ENCODE measurements around the gene PCGF2.

PCGF2 gene

GRCh38 chr17:38751144-38751807 lies 3.1 kb upstream of the PCGF2 start:
- DNase-seq (ENCODE audit: low read depth): no peak

DNA sequence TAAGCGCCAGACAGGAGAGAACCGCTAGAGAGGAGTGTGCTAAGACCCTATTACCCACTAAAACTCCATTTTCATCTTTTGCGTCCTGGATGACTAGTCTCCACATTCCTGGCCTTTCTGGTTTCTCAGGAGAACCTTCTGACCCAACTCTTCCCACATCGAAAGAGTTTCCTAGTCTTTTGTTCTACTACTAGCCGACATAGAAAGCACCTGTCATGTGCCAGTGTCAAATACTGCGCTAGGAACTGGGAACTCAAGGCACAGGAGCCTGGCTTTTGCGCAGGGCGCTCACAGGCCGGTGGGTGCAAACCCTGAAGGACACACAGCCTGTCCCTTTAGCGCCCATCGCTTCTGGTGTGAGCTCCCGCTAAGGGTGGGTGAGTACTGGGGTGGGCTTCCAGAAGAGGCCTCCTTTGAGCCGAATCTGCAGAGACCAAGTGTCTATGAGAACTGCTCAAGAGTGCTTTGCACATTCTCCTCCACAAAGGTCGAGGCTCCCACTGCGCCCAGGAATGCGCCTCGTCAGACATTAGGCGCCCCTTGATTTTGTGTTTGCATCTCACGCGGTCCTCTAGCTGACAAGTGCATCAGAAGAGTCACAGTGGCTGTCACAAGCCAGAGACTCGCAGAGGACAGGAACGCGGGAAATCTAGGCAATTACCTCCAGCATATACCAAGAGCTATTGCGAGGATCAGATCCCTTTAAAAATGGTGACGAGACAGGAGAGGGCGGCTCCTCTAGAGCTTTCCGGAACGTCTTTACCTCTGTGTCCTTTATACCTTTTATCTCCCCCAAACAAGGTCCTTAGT lies 2.4 kb upstream of the PCGF2 start:
- no peak for DNase-seq (ENCODE audit: low read depth)

- no peak for DNase-seq (ENCODE audit: low read depth)
These were observed 1.8 kb upstream of the PCGF2 start for GRCh38 chr17:38750044-38750311.

- DNase-seq (ENCODE audit: low read depth): no peak
These were observed 1.3 kb upstream of the PCGF2 start for GRCh38 chr17:38749223-38750043.

DNA sequence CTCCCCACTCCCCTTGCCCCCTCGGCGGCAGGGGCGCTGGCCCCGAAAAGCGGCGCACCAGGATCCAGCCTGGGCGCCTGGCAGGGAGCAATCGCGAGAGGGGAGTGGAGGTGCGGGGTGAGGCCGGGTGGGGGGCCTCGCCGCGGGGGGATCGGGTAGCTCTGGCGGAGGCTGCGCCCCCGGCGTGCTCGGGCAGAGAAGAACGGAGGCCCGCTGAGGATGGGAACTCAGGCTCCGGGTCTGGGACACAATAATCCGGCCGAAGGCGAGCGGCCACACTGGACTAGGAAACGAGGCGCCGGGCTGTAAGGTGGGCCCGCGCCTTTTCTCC lies 721 bp upstream of the PCGF2 start:
- no peak for DNase-seq (ENCODE audit: low read depth)

DNA sequence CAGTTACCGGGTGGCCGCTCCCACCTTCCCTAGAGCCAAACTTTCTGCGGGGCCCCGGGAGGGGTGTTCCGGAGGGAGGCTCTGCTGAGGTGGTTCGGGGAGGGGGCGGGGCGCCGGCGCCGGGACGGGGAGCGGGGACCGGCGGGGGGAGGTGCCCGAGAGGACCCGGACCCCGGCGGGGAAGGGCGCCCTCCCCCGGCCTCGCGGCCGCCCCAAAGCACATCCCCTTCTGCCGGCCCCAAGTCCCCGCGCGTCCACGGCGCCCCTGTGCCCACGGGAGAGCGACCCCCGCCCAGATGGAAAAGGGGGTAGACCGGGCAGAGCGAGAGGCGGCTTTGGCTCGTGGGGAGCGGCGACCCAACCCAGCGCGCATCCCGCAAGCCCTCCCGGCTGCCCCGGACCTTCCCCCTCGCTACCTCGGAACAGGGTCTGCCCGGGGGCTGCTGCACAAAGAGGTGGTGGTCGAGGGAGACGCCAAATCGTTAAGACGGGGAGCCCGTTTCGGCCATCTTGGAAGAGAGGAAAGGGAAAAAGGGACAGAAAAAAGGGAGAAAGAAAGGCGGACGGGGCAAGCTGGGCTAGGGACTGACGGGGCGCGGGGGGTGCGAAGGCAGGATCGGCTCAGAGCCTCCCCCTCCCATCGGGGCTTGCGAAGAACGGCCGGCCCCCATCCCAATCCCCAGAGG lies 530 bp downstream of the PCGF2 start:
- DNase-seq (ENCODE audit: low read depth): no peak

DNA sequence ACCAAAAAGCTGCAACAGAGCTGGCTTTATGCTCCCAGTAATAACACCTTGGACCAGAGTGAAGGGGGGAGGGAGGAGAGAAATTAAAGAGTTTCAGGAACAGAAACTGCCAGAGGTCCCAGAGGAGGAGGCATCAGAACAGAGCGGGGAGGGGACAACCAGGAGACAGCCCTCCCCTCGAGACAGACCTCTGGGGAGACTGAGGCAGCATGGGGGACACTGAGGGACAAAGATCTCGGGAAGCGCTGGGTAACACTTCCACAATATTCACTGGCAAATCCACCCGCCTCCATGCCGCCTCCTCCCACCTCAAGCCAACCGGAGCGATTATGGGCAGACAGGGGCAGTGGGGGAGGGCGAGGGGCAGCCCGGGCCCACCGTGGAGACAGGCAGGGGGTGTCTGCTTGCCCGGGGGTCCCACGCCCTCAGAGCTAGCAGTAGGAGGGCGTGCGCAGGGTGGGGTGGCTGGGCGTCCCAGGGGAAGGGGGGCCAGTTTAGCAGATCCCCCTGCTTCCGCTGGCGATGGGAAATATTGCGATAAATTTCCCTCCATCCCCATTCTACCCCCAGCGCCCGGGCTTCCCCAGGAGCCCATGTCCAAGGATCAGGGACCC lies 1.2 kb downstream of the PCGF2 start:
- DNase-seq (ENCODE audit: low read depth): no peak

GRCh38 chr17:38746004-38746848 lies 1.9 kb downstream of the PCGF2 start:
- DNase-seq (ENCODE audit: low read depth): no peak

GRCh38 chr17:38745545-38745944 lies 2.6 kb downstream of the PCGF2 start:
- no peak for DNase-seq (ENCODE audit: low read depth)

DNA sequence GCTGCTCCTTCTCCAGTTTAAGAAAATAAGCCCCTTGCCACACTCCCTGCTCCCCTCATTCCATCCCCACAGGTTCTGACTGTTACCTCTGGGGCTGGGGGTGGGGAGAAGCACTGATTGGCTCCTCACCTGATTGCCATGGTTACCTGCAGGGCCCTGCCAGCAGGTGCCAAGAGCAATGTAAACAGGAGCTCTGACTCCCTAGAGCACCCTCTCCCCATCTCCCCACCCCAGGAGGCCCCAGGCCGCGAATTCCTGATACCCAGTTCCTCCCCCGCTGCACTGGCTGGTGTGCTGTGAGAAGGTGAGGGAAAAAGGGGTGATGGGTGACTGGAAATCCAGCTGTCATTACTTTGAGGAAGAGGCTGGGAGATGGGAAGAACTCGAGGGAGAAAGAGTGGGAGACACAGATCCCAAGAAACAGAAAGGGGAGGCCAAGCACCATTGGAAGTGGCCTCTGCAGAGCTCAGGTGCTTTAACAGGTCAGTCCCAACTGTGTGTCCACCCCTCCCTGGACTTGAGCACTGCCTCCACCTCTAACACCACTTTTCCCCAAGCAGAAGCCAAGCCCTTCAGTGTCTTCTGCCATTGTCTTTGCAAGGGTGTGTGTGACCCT lies 4.5 kb downstream of the PCGF2 start:
- DNase-seq (ENCODE audit: low read depth): no peak

DNA sequence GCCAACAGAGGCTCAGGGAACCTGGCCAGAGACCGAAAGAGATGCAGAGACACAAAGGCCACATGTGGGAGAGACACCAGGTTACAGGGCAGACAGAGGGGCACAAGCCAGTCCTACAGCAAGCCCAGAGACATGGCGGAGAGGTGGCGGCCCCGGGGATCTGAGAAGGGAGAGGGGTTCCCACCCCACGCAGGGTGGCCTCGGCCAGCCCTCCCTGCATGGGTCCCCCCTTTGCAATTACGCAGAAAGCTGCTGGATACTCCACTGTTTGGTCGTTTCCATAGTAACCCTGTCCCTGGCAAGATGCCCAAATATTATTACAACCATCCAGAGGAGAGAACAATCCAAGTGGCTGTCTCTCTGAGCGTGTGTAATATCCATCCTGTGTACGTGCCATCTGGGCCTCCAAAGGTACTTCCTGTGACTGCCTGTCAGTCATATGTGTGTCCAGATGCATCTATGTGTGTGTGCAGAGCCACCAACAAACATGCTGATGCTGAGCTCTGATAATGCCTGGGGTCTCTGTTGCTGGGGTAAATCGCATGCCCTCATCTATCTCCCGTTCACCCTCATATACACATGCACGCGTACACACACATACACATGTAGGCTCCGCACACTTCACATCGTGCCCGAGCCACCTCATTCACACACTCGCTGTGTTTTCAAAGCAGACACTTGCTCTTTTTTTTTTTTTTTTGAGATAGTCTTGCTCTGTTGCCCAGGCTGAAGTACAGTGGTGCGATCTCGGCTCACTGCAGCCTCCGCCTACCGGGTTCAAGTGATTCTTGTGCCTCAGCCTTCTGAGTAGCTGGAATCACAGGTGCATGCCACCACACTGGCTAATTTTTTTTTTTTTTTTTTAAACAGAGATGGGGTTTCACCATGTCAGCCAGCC lies 5.5 kb downstream of the PCGF2 start:
- DNase-seq (ENCODE audit: low read depth): no peak

GRCh38 chr17:38741921-38742410 lies 6.2 kb downstream of the PCGF2 start:
- DNase-seq (ENCODE audit: low read depth): no peak

- no peak for DNase-seq (ENCODE audit: low read depth)
These were observed 6.7 kb downstream of the PCGF2 start for GRCh38 chr17:38741461-38741860.

- no peak for DNase-seq (ENCODE audit: low read depth)
These were observed 7.3 kb downstream of the PCGF2 start for GRCh38 chr17:38740806-38741205.

DNA sequence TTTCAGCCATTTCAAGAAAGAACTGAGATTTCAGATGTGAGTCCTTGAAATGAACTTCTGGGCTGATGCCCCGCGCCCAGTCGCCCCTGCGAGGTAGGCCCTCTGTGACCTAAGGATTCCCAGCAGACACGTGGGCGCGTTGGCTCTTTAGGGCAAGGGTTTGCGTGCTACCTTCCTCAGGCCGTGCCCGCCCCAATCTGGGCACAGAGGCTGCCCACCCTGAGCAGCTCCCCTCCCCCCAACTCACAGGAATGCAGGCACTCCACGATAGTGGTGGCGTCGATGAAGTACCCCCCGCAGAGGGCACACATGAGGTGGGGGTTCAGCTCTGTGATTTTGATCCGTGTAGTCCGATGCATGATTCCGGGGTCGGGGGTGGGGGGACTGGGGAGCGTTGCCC lies 8.1 kb downstream of the PCGF2 start:
- no peak for DNase-seq (ENCODE audit: low read depth)

GRCh38 chr17:38739305-38739704 lies 8.8 kb downstream of the PCGF2 start:
- no peak for DNase-seq (ENCODE audit: low read depth)

GRCh38 chr17:38738686-38739085 lies 9.4 kb downstream of the PCGF2 start:
- DNase-seq (ENCODE audit: low read depth): no peak

DNA sequence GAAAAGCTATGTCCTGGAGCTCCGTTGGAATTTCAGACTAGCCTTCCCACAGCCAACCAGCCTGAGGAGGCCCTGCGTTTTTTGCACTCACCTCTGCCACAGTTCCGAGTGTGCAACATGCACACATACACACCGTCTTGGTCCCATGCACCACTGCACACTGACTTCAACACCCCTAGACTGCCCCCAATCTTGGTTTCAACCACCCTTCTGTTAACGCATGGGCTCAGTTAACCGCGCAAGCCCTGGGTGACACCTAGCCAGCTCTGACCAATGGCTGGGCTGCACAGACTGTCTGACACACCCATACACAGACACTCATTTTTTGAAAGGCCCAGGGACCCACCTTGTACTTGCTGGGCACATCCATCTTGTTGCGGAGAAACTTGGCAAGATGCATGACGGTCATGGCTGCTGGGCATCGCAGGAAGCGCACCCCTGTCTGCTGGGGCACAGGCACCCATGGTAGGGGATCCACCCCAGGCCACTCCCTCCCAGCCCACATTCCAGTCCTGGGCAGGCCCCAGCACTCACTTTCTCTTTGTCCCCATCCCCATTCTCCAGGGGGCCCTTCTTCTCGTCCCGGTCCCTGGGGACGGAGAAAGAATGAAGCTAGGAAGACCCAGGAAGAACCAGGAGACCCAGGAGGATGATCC lies 10.0 kb downstream of the PCGF2 start:
- DNase-seq (ENCODE audit: low read depth): no peak
